DMS53 (cell line): ENCODE results near the gene TMEM184B.
"Not testable (repeated sequence)": the region's sequence is repeated elsewhere in the genome, so short reads cannot be mapped to it uniquely, and the experiment has no call there.

Experiments used
- DNase-seq: peaks from one replicate; lab custom pipeline; 2025; lab: John Stamatoyannopoulos, UW

The TMEM184B gene

GRCh38 chr22:38248280-38248679, 24.5 kb downstream of the TMEM184B start:
- no peak for DNase-seq

GRCh38 chr22:38247713-38248112, 25.1 kb downstream of the TMEM184B start:
- DNase-seq, result no peak

- DNase-seq, result no peak
Observed at GRCh38 chr22:38246692-38247091, 26.1 kb downstream of the TMEM184B start.

DNA sequence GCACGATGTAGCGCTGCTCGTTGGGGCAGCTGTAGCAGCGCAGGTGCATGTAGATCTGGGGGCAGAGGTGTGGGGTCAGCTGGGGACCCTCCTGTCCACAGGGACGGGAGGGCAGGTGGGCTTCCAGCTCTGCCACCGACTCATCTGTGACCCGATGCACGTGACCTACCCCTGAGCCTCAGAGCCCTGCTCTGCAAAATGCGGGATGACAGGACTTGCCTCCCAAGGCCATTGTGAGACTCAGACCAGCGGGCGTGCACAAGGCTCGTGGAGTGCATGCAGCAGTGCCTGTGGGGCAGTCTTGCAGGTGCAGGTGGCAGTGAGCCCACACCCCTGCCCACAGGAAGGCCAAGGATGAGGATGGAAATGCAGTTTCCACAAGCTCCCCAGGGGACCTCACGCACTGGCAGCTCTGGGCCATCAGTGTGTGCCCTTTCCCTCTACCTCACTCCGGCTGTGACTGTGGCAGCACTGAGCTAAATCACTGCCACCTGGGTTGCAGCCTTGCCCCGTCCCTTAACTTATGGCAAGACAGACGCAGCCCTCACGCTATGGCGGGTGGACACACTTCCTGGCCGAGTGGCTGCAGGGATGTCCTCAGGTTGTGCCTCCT, 26.7 kb downstream of the TMEM184B start:
- DNase-seq, result no peak

GRCh38 chr22:38244106-38244505, 28.7 kb downstream of the TMEM184B start:
- peak; percentile 14 for DNase-seq

GRCh38 chr22:38243007-38243765, 29.6 kb downstream of the TMEM184B start:
- peak; percentile 93 for DNase-seq

DNA sequence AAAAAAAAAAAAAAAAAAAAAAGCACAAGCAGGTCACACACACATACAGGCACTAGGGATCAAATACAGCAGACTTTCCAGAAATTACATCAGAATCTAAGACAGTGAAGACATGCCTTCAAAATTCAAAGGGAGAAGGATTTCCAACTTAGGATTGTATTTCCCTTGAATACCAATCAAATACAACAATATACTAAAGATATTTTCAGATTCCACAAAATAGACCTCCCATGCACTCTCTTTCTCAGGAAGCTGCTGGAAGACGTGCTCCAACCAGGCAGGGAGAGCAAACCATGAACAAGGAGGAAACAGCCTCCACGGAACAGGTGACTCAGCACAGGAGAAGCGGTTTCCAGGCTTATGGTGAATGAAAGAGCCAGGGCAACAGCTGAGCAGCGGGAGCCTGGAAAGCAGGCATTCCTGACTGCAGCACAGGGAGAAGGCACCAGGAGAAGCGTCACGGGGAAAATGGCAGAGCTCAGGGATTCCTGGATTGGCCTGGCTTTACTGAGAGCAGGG, 32.0 kb downstream of the TMEM184B start:
- peak; percentile 79 for DNase-seq

DNA sequence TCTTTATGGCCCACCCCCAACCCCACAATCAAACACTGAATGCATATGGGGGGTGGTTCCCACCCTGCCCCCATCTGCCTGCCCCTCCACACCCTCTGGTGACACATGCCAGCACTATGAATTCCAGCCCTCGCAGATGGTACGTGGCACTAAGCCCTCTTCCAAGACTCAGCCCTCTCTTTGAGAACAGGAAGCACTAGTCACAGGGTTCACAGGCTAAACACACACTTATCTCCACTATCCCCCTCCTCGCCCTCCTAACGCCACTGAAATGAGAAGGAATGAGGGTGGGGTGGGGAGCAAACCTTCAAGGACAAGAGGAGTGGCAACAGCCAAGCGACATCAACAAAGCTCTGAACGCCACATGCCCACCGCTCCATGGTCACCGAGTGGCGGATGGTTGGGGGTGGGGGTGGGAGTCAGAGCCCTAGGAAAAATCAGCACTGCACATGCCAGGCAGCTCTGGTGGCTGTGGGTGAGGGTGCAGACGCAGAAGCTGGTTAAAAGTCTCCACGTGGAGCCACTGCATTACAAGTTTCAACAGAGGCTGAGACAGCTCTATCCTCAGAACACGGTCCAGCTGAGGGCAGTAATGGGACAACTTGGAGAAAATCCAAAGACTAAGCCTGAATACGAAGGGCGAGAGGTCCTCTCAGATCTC, 33.6 kb downstream of the TMEM184B start:
- DNase-seq, result no peak

DNA sequence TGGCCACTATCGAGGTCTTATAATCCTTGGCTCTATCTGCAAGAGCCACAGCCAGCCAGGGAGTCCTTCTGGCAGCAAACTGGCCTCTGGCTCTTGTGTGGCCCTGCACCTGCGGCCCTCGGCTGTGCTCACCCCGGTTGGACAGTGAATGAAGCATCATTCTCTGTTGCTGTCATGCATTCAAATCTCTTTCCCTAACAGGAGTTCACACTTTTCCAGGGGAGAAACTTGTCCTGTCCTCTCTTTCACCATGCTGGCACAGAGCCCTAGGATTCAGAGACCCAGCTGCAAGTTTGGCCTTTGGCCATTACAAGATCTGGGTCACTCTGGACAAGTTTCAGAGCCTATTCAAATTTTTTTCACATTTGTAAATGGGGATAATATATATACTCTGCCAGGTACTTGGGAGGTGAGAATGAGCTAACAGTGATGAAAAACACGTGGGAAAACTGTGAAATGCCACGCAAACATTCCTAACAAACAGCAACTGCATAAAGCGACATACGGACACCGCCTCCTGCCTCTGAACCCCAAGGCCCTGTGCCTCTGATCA, 34.2 kb downstream of the TMEM184B start:
- DNase-seq, result no peak

- peak; percentile 15 for DNase-seq
Observed at GRCh38 chr22:38236786-38237185, 36.0 kb downstream of the TMEM184B start.

DNA sequence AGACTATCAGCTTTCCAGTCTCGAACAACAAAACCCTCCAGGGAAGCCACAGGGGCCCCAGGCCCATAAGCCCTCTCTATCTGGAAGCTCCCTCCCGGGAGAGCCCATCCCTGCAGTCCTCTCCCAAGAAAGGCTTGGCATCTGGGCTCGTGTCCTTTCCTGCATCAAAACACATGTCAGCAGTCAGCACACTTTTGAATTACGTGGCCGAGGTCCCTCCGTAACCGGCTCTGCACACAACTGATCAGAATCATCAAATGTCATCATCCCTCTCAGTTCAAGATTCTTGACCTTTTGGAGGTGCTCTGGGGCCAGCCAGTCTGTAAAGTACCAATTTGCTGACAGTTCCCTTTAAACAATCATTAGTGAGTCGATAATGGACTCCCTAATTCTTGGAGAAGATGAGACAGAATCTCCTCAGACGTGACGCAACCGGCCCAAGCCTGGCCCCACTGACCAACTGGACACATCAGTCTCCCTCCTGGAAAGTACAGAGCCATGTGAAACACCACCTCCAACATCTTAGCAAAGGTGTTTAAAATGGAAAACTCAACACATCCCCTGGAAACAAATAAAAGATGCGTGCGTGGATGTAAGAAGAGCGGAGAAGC, 37.5 kb downstream of the TMEM184B start:
- DNase-seq, result no peak

- not testable (repeated sequence) for DNase-seq
Observed at GRCh38 chr22:38233856-38234255, 39.0 kb downstream of the TMEM184B start.

DNA sequence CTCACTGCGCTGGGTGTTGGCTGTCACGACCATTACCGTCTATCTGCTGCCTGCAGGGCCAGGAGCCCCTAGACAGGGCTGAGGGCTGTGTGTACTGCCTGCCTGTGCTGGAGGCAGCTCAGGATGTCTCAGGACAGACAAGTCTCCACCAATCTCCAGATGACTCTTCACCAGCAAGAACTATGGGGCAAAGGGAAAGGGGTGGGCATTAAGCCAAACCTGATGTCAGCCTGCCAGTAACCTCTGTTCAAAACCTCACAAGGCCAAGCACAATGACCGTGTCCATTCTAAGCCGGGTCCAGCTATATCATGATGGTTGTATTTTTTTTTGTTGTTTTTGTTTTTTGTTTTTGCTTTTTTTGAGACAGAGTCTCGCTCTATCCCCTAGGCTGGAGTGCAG, 39.4 kb downstream of the TMEM184B start:
- DNase-seq, result no peak

DNA sequence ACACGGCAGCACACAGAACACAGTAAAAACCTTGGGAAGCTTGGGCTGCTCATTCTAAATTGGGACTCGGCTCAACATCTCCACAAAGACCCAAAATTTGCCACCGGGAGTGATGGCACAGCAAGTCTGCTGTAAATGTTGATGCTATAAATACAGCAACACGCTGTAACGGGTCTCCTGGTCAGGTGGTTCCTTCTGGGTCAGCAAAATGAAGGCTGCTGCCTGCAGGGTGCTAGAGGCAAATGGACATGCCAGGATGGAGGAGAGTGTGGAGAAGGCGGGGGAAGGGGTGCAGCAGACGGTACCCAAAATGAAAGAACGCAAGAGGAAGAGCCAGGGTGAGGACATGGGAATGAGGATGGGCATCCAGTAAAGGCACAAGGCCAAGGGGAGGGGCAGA, 40.6 kb downstream of the TMEM184B start:
- no peak for DNase-seq

DNA sequence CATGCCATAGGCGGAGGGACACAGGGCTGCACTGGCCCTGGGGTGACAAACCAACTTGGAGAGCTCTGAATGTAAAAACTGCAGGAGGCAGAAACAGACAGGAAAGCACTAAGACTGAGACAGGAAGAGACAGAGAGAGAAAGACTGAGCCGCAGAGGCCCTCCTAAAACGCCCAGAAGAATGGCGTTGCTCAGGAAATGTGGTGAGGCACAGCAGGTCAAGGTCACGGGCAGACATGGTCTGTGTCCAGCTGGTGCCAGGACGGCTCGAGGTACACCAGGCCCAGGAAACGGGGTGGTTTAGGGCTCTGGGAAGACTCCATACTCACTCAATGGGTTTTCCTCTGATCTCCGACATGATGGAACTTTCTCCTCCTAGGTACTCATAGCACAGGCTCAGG, 41.9 kb downstream of the TMEM184B start:
- no peak for DNase-seq

- peak; percentile 28 for DNase-seq
Observed at GRCh38 chr22:38230108-38230825, 42.5 kb downstream of the TMEM184B start.

DNA sequence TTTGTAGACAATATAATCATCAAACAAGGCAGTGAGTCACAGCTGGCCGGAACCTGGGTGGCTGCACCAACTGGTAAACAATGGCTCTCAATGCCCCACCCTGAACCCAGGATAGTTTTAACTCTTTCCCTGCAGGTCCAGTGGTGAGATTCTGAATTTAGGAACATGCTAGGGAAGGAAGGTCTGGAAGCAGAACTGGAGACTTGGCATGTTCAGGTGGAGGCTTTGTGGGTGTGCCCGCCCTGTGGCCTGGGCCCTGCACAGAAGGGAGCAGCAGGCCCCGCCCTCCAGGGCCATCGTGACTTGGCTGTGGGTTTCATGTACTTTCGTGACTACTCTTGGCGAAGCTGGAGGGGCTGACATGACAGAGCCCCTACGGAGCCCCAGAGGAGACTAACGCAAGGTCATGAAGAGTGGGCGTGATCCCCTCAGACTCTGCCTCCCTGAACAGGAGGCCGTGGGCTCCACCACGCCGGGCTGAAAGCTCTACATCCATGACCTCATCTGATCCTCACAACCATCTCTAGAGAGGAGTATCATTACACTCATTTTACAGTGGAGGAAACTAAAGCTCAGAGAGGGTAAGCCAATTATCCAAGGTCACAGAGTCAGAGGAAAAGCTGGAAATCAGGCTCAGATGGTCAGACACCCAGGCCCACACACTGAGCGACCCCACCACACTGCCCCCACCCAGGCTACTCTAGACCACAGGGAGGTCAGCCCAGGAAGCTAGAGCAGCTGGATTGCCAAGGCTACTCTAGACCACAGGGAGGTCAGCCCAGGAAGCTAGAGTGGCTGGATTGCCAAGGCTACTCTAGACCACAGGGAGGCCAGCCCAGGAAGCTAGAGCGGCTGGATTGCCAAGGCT, 43.7 kb downstream of the TMEM184B start:
- DNase-seq, result peak; percentile 34

GRCh38 chr22:38228326-38228872, 44.4 kb downstream of the TMEM184B start:
- DNase-seq, result no peak

- DNase-seq, result no peak
Observed at GRCh38 chr22:38226853-38227649, 45.8 kb downstream of the TMEM184B start.
